HG03571 (cell line): ENCODE data around the gene HEATR5A.
"Not testable (repeated sequence)": the region's sequence is repeated elsewhere in the genome, so short reads cannot be mapped to it uniquely, and the experiment has no call there.

Source experiments
- ATAC-seq: cut with Tn5 transposase; IDR thresholded peaks from one replicate; pipeline ENCODE4 v1.9.1; 2021; ENCODE audit not compliant: unreplicated experiment

HEATR5A gene

DNA sequence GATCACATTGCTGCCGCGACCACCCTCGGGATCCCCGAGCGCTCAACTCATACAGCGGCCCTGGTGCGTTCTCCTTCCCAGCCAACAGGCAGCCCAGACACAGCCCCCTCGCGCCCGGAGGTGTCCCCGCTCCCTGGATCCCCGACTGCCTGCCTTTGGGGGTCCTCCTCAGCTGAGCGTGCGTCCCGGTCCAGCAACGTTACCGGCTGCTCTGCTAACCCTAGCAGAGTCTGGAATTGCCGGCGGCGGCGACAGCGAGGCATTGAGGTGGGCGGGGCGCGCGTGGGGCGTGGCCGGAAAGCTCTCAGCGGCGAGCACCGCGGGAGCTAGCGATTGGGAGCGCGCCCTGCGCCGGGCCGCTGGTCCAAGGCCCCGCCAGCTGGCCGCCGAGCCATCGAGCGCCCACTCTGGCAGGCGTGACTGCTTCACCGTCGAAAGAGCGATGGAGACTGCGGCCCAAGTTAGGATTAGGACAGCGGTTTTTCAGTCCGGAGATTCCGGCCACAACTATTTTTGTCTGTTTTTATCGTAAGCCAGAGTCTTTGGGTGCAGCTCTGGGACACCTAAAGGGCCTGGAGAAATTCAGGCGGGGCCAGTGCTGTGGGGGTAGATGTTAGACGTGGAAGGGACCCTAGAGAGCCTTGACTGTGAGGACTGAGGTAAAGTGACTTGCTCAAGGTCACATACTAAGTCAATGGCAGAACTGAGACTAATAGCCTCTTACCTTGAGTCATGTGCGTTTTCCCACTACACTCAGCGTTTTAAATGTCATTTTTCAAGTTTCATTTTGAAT is at the start of gene HEATR5A:
HEATR5A (minus strand) TSS at position 232 of the 793 bp plus-strand sequence. CDS start 17,575 bp downstream, outside the sequence.
- ATAC-seq: peak; percentile 97

GRCh38 chr14:31466554-31466953 is 46.2 kb upstream of the HEATR5A start:
- no peak for ATAC-seq

GRCh38 chr14:31465111-31465510 is 44.8 kb upstream of the HEATR5A start:
- ATAC-seq: no peak

GRCh38 chr14:31462450-31462849 is 42.1 kb upstream of the HEATR5A start:
- ATAC-seq: not testable (repeated sequence)

DNA sequence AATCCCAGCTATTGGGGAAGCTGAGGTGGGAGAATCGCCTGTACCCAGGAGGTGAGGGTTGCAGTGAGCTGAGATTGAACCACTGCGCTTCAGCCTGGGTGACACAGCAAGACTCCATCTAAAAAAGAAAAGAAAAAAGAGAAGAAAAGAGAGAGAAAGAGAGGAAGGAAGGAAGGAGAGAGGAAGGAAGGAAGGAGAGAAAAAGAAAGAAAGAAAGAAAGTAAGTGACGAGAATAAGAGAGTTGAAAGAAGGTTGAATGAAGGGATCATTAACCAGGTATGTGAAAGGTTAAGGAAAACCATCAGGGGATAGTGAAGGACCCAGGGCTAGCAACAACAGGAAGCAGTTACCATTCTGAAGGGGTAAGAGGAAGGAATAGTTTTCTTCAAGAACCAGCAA is 41.2 kb upstream of the HEATR5A start:
- ATAC-seq: no peak

- peak; percentile 4 for ATAC-seq
Observed at GRCh38 chr14:31457665-31458659, 37.6 kb upstream of the HEATR5A start.

- ATAC-seq: peak; percentile 98
Observed at GRCh38 chr14:31456841-31457664, 36.7 kb upstream of the HEATR5A start, which contains the start of gene DTD2. DTD2 (minus strand) TSS chr14:31457506; CDS start chr14:31457393, 113 bp downstream.

- ATAC-seq: no peak
Observed at GRCh38 chr14:31449971-31450610, 29.7 kb upstream of the HEATR5A start.

DNA sequence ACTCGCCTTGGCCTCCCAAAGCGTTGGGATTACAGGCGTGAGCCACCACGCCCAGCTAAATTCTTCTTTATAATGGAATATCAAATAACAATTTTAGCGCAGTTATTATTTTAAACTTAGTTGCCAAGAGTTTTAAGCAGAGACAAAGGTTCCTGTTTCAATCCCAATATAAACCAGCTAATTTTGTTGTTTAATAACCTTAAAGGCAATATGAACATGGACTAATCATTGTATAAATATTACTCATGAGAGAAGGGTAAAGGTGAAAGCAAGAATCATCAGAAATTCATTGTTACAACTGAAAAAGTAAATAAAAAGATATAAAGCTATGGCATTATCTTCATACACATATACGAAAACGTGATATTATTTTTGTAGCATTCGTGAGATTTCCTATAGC is 28.8 kb upstream of the HEATR5A start:
- no peak for ATAC-seq

DNA sequence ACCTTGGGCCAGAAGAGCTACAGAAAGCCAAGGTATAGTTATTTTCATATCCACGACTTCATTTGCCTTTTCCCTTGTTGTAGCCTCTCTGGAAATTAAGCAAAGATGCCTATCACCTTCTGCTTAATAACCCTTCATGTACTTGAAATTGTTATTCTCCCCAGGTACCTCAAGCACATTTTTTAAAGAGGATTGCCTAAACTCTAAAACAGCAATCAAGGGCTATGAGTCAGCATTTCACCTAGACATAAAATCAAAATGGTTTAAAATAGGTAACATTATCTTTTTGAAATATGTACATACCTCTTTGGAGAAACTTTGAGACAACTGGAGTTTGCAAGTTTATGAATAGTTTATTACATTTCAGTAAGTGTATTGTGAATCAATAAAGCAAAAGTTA is 25.4 kb upstream of the HEATR5A start:
- ATAC-seq: no peak

DNA sequence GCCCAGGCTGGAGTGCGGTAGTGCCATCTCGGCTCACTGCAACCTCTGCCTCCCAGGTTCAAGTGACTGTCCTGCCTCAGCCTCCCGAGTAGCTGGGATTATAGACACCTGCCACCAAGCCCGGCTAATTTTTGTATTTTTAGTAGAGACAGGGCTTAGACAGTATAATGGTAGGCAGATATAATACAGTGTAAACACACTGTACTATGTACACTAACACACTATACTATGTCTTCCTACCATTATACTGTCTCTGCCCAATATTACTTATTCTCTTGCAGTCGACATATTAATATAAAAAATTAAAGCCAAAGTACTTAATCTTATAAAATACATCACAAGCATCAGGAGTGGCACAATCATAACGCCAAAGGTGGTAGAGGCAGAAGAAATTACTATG is 21.9 kb upstream of the HEATR5A start:
- ATAC-seq: no peak

GRCh38 chr14:31441273-31442111 is 21.1 kb upstream of the HEATR5A start:
- ATAC-seq: no peak

DNA sequence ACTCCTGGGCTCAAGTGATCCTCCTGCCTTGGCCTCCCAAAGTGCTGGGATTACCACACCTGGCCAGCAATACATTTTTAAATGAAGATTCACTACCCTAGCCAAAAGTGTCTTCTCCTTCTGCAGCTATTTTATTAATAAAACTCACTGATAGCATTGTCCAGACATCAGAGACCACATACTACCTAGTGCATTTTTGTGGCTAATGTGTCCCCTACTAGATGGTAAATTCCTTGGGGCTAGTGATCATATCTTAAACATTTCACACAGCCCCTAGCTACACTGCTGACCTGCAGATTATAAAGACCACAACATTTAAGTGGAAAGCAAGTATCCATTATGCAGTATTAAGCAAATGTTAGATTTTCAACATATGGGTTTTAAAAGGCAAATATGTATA is 19.9 kb upstream of the HEATR5A start:
- ATAC-seq: no peak

DNA sequence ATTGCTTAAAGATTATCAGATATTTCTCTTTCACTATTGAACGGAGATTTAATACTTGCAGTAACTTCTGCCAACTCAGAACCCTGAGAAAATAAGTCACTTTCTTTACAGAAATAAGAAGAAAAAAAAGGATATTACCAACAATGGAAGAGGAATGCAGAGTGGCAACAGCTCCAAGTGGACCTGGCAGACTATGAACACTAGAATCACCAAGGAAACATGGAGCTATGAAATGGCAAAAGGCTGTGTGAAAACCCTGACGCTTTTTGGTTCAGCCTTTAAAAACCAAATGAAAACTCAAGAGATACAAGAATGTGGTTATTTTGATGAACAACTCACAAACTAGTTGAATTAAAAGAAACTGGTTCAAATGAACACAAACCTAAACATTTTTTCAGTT is 19.2 kb upstream of the HEATR5A start:
- ATAC-seq: no peak

GRCh38 chr14:31437045-31437691 is 16.8 kb upstream of the HEATR5A start:
- ATAC-seq: not testable (repeated sequence)

DNA sequence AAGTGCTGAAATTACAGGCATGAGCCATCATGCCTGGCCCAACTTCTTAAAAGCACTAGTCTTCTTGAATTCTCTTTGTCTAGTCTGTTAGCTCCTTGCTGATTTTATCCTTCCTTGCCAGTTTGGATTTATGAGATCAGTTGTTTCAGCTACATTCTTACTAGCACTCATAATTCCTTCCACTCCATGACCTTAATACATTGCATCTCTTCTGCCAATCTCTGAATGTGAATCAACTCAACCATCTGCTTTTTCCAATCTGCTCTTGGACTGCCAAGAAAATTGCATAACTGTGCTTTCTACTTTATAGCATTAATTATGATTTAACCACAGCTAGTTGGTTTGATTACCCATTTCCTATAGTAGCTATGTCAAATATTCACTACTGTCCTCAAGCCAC is 14.9 kb upstream of the HEATR5A start:
- ATAC-seq: no peak

DNA sequence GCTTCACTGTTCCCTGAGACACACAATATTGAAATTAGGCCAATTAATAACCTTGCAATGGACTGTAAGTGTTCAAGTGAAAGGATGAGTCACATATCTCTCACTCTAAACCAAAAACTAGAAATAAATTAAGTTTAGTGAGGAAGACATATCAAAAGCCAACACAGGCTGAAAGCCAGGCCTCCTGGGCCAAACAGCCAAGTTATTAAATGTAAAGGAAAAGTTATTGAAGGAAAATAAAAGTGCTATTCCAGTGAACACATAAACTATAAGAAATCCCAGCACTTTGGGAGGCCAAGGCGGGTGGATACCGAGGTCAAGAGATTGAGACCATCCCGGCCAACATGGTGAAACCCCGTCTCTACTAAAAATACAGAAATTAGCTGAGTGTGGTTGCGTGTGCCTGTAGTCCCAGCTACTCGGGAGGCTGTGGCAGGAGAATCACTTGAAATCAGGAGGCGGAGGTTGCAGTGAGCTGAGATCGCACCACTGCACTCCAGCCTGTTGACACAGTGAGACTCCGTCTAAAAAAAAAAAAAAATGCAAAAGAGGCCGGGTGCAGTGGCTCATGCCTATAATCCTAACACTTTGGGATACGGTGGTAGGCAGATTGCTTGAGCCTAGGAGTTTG is 10.4 kb upstream of the HEATR5A start:
- ATAC-seq: no peak

DNA sequence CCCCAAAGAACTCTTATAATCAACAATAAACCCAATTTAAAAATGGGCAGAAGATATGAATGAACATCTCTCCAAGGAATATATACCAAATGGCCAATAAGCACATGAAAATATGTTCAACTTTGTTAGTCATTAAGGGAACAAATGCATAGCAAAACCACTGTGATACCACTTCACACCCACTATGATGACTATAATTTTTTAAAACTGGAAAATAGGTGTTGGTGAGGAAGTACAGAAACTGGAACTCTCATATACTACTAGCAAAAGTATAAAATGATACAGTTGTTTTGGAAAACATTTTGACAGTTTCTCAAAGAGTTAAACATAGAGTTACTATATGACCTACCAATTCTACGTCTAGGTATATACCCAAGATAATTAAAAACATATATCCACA is 9.4 kb upstream of the HEATR5A start:
- no peak for ATAC-seq
